Measurements from ENCODE around the gene HNF1B.
"Not testable (repeated sequence)": the region's sequence is repeated elsewhere in the genome, so short reads cannot be mapped to it uniquely, and the experiment has no call there.

HNF1B gene

GRCh38 chr17:37699285-37699973 lies 45.4 kb downstream of the HNF1B start:
- no peak for DNase-seq

GRCh38 chr17:37698911-37699255 lies 46.0 kb downstream of the HNF1B start:
- no peak for DNase-seq

- peak; percentile 24 for DNase-seq
Measured at GRCh38 chr17:37698132-37698910, 46.5 kb downstream of the HNF1B start.

- no peak for DNase-seq
Measured at GRCh38 chr17:37697381-37697780, 47.5 kb downstream of the HNF1B start.

GRCh38 chr17:37696366-37696765 lies 48.5 kb downstream of the HNF1B start:
- no peak for DNase-seq

GRCh38 chr17:37695726-37696125 lies 49.1 kb downstream of the HNF1B start:
- no peak for DNase-seq

- DNase-seq, result no peak
Measured at GRCh38 chr17:37694734-37695133, 50.1 kb downstream of the HNF1B start.

GRCh38 chr17:37693328-37693727 lies 51.5 kb downstream of the HNF1B start:
- DNase-seq, result no peak

- DNase-seq, result no peak
Measured at GRCh38 chr17:37691807-37692206, 53.1 kb downstream of the HNF1B start.

GRCh38 chr17:37689317-37689716 lies 55.5 kb downstream of the HNF1B start:
- DNase-seq, result no peak

GRCh38 chr17:37683454-37683984 lies 61.3 kb downstream of the HNF1B start:
- no peak for DNase-seq

GRCh38 chr17:37682007-37682406 lies 62.9 kb downstream of the HNF1B start:
- no peak for DNase-seq

- DNase-seq, result not testable (repeated sequence)
Measured at GRCh38 chr17:37679995-37680394, 64.9 kb downstream of the HNF1B start.

GRCh38 chr17:37678036-37678435 lies 66.8 kb downstream of the HNF1B start:
- DNase-seq, result no peak

- no peak for DNase-seq
Measured at GRCh38 chr17:37677021-37677420, 67.8 kb downstream of the HNF1B start.

GRCh38 chr17:37676115-37676925 lies 68.5 kb downstream of the HNF1B start:
- no peak for DNase-seq

- DNase-seq, result no peak
Measured at GRCh38 chr17:37674511-37674910, 70.3 kb downstream of the HNF1B start.

GRCh38 chr17:37673386-37673785 lies 71.5 kb downstream of the HNF1B start:
- no peak for DNase-seq

GRCh38 chr17:37672548-37673078 lies 72.2 kb downstream of the HNF1B start:
- DNase-seq, result no peak

- DNase-seq, result no peak
Measured at GRCh38 chr17:37671824-37672547, 72.9 kb downstream of the HNF1B start.

GRCh38 chr17:37671028-37671823 lies 73.6 kb downstream of the HNF1B start:
- no peak for DNase-seq

GRCh38 chr17:37667039-37667438 lies 77.8 kb downstream of the HNF1B start:
- DNase-seq, result no peak

Data from stimulated activated CD8-positive, alpha-beta memory T cell treated with anti-CD3 and anti-CD28 coated beads, Interleukin-4, amount 100 ng/mL, for 48 hours (primary cell).